SU-DHL-6 (cell line): ENCODE results near the gene ANXA6.

Experiments
- H2AFZ ChIP-seq: fragments of 200-600 bp; sonication (generic); 2 replicates; pipeline ENCODE4 v1.6.1; 2014; ENCODE audit warnings: low read depth, mild to moderate bottlenecking, moderate library complexity, mixed read lengths, antibody characterized with exemption, low read length; ENCODE audit not compliant: severe bottlenecking
- H3F3A ChIP-seq: fragments of 200-600 bp; shearing (Covaris generic); 2 replicates; pipeline ENCODE4 v1.6.0; 2016; ENCODE audit warnings: antibody characterized with exemption, mild to moderate bottlenecking; ENCODE audit not compliant: insufficient read depth
- H3K27ac ChIP-seq: fragments of 200-600 bp; sonication (generic); 2 replicates; pipeline ENCODE4 v1.5.1; 2016; ENCODE audit warnings: low read depth, mild to moderate bottlenecking, low read length, moderate library complexity, mixed read lengths
- H3K27me3 ChIP-seq: fragments of 200-600 bp; sonication (generic), shearing (Covaris generic); 2 replicates; pipeline ENCODE4 v1.6.0; 2014; ENCODE audit warnings: mild to moderate bottlenecking, low read length
- H3K36me3 ChIP-seq: fragments of 200-600 bp; sonication (generic); 2 replicates; pipeline ENCODE4 v1.6.1; 2014; ENCODE audit warnings: mild to moderate bottlenecking, low read length, mixed read lengths
- H3K4me2 ChIP-seq: fragments of 300-600, 200-600 bp; shearing (Covaris generic), sonication (generic); 2 replicates; pipeline ENCODE4 v1.6.0; 2014; ENCODE audit warnings: low read length, low read depth, mild to moderate bottlenecking; ENCODE audit not compliant: poor library complexity, severe bottlenecking
- H3K4me3 ChIP-seq: fragments of 200-600 bp; sonication (generic); 2 replicates; pipeline ENCODE4 v1.5.1; 2014; ENCODE audit warnings: antibody characterized with exemption, low read length, mild to moderate bottlenecking, mixed read lengths; ENCODE audit not compliant: insufficient read depth, poor library complexity, severe bottlenecking
- H3K79me2 ChIP-seq: fragments of 200-600 bp; sonication (generic); 2 replicates; pipeline ENCODE4 v1.6.1; 2014; ENCODE audit warnings: mild to moderate bottlenecking, low read length, moderate library complexity; ENCODE audit not compliant: insufficient read depth
- H3K9ac ChIP-seq: fragments of 200-600 bp; sonication (generic); 2 replicates; pipeline ENCODE4 v1.7.0; 2014; ENCODE audit warnings: mild to moderate bottlenecking, low read length
- H3K9me2 ChIP-seq: fragments of 200-600 bp; sonication (generic); replicated peaks from 2 replicates; pipeline ENCODE4 v1.6.1; 2014; ENCODE audit warnings: low read length; ENCODE audit not compliant: insufficient read depth
- H3K9me3 ChIP-seq: fragments of 200-600 bp; sonication (generic); 2 replicates; pipeline ENCODE4 v1.6.1; 2014; ENCODE audit warnings: low read length, mixed read lengths; ENCODE audit not compliant: insufficient read depth
- H4K20me1 ChIP-seq: fragments of 200-600 bp; sonication (generic); 2 replicates; pipeline ENCODE4 v1.6.1; 2014; ENCODE audit warnings: low read depth, mild to moderate bottlenecking, antibody characterized with exemption, low read length, moderate library complexity, mixed read lengths
- CTCF ChIP-seq: fragments of 200-600 bp; sonication (generic); IDR thresholded peaks from one replicate; pipeline ENCODE4 v1.5.1; 2017; ENCODE audit warnings: antibody characterized with exemption, mild to moderate bottlenecking, low read length, moderate library complexity; ENCODE audit not compliant: insufficient read depth, poor library complexity, severe bottlenecking
- EZH2phosphoT487 ChIP-seq: fragments of 200-600 bp; sonication (generic), shearing (Covaris generic); conservative IDR thresholded peaks from 2 replicates; pipeline ENCODE4 v1.6.1; 2018; ENCODE audit warnings: mild to moderate bottlenecking, antibody characterized with exemption, low read length, moderate library complexity, mixed read lengths

Gene ANXA6

GRCh38 chr5:151137067-151137825 lies 20.3 kb downstream of the ANXA6 start:
- Histone ChIP-seq H4K20me1 (no peaks in the 10 kb centered on the region), H3K36me3 (no peaks in the 10 kb centered on the region), H3K79me2 (no peaks in the 10 kb centered on the region), H2AFZ (no peak overlapping the region), H3K27ac (no peak overlapping the region), H3F3A (no peaks in the 10 kb centered on the region), H3K4me2 (no peak overlapping the region), H3K9ac (no peak overlapping the region), H3K9me2 (no peaks in the 10 kb centered on the region), H3K4me3 (no peak overlapping the region), H3K27me3 (no peaks in the 10 kb centered on the region), H3K9me3 (no peaks in the 10 kb centered on the region)
- TF ChIP-seq CTCF, result no peak
- no peak for TF ChIP-seq EZH2phosphoT487

DNA sequence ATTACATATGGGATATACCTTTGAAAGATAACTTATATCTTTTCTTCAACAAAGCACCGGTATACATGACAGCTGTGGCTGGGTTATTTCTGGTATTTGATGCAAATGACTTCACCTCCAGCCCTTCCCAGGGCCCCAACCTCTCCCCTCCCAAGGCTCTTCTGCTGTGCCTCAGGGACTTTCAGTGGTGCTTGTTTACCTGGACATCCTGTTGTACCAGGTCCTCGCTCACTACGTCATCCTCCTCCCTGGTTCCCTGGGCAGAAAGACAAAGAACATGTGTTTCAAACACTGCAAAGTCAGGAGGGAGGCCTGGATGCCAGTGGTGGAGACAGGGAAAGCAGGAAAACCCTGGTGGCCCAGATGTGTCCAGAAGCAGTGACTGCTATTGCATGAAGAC lies 23.4 kb downstream of the ANXA6 start:
- Histone ChIP-seq H3K9ac (peak overlapping the region; percentile 4; the same call in 1 of the 2 replicates), H3K36me3 (no peaks in the 10 kb centered on the region), H3K9me2 (no peaks in the 10 kb centered on the region), H3K4me2 (peak overlapping the region; percentile 32), H4K20me1 (no peaks in the 10 kb centered on the region), H3K4me3 (no peak overlapping the region), H3K27me3 (no peaks in the 10 kb centered on the region), H3K9me3 (no peaks in the 10 kb centered on the region), H3K79me2 (no peaks in the 10 kb centered on the region), H3F3A (no peaks in the 10 kb centered on the region), H2AFZ (no peak overlapping the region), H3K27ac (no peak overlapping the region)
- TF ChIP-seq CTCF (no peak), EZH2phosphoT487 (no peak)

DNA sequence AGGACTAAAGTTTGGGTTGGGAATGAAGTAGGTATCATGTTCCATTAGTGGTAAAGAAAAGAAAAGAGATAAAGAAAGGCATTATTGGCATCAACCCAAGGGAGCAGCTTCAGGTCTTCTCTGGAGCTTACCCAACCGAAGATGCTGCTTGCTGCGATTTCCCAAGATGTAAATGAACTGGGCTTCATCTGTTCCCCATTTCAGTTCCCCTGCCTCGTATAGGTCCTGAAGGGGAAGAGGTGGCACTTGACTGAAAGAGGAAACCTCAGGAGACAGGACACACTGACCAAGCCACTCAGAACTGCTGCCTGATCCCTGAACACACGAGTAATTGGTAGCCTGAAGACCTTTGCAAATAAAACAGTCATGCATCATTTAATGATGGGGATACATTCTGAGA lies 24.6 kb downstream of the ANXA6 start:
- TF ChIP-seq CTCF (no peak), EZH2phosphoT487 (no peak)
- H3K4me2 ChIP-seq, result no peak overlapping the region
- no peaks in the 10 kb centered on the region for H3K27me3 ChIP-seq

More for the DNA sequence above, 24.6 kb downstream of the ANXA6 start:
- no peaks in the 10 kb centered on the region for H4K20me1 ChIP-seq
- H2AFZ ChIP-seq, result no peak overlapping the region
- 0 out of 2 replicates have a peak, but pooled peaks cover 2% of the 10 kb centered on the region for H3K36me3 ChIP-seq
- H3K4me3 ChIP-seq, result no peak overlapping the region
- H3K9me3 ChIP-seq, result no peaks in the 10 kb centered on the region
- no peaks in the 10 kb centered on the region for H3K79me2 ChIP-seq
- no peak overlapping the region for H3K27ac ChIP-seq
- no peaks in the 10 kb centered on the region for H3F3A ChIP-seq
- no peaks in the 10 kb centered on the region for H3K9me2 ChIP-seq
- H3K9ac ChIP-seq, result no peak overlapping the region
